ENCODE measurements around the gene COL9A2.

DNA sequence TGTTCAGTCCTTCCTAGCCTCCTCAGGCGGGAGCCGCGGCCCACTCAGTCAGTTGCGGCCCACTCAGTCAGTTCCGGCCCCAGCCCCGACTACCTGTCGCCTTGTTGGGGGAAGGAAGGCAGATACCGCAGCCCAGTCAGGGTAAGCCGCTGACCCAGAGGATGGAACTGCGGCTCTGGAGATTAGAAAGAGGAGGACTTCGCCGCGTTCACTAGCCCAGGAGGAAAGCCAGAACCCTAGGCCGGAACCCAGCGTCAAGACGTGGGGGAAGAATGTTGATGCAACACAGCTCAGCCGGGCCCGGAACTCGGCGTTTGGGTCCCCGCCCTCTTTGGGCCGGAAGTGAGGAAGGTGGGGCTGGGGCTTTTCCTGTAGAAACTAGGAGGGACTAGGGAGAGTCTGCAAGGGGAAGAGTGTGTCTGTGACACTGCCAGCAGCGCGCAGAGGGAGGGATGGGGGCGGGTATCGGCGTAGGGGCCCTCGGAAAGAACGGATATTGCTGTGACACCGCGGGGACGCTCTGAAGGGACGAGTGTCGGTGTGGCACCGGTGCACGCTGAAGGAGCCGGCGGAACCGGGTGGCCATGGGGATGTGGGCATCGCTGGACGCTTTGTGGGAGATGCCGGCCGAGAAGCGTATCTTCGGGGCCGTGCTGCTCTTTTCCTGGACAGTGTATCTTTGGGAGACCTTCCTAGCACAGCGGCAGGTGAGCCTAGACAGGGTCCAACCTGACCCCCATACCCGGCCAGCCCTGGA lies 59.2 kb downstream of the COL9A2 start, which contains the start of gene ZMPSTE24:
- TF ChIP-seq EZH2 (IDR thresholded peaks at IDR 0.05; ENCODE audit: borderline replicate concordance, insufficient read depth, low read depth, low read length, poor library complexity, severe bottlenecking): no peak
- TF ChIP-seq, protein P1, sequence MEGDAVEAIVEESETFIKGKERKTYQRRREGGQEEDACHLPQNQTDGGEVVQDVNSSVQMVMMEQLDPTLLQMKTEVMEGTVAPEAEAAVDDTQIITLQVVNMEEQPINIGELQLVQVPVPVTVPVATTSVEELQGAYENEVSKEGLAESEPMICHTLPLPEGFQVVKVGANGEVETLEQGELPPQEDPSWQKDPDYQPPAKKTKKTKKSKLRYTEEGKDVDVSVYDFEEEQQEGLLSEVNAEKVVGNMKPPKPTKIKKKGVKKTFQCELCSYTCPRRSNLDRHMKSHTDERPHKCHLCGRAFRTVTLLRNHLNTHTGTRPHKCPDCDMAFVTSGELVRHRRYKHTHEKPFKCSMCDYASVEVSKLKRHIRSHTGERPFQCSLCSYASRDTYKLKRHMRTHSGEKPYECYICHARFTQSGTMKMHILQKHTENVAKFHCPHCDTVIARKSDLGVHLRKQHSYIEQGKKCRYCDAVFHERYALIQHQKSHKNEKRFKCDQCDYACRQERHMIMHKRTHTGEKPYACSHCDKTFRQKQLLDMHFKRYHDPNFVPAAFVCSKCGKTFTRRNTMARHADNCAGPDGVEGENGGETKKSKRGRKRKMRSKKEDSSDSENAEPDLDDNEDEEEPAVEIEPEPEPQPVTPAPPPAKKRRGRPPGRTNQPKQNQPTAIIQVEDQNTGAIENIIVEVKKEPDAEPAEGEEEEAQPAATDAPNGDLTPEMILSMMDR (IDR thresholded peaks at IDR 0.05): no peak
